Heart right ventricle (tissue), 16 donors: ENCODE measurements around the gene PLVAP. TPM values are rescaled to one million over a fixed set of nuclear protein-coding genes. Genes with fewer than 3 reads are reported as not detected.

Experiments
- ATAC-seq, 8 donors: fragments of 200-7000 bp; cut with Tn5 transposase; one replicate each; pipeline ENCODE4 v1.9.1; 2020; ENCODE audit warnings: mild to moderate bottlenecking in 8 of 8, moderate library complexity in 8 of 8, moderate number of reproducible peaks in 1 of 8
- DNase-seq, 2 donors: peaks; one replicate each; pipeline ENCODE4 v3.0.0-alpha.2; 2020
- H3K27ac ChIP-seq, 10 donors: fragments of 200-600 bp; sonication (generic) in 2 of 10; one replicate each; pipeline versions ENCODE4 v1.5.0 to v1.8.0; 2020 to 2022; ENCODE audit warnings: mild to moderate bottlenecking in 3 of 10
- H3K27me3 ChIP-seq, 7 donors: fragments of 200-600 bp; one replicate each; pipeline ENCODE4 v1.8.0; 2021 to 2022; ENCODE audit warnings: mild to moderate bottlenecking in 2 of 7
- H3K36me3 ChIP-seq, 9 donors: fragments of 200-600 bp; sonication (generic) in 1 of 9; one replicate each; pipeline versions ENCODE4 v1.5.0 to v1.8.0; 2020 to 2022; ENCODE audit warnings: mild to moderate bottlenecking in 2 of 9
- H3K4me1 ChIP-seq, 9 donors: fragments of 200-600 bp; sonication (generic) in 1 of 9; one replicate each; pipeline versions ENCODE4 v1.5.0 to v1.8.0; 2020 to 2022; ENCODE audit warnings: mild to moderate bottlenecking in 4 of 9
- H3K4me3 ChIP-seq, 10 donors: fragments of 200-600 bp; sonication (generic) in 2 of 10; one replicate each; pipeline versions ENCODE4 v1.5.0 to v1.8.0; 2020 to 2022; ENCODE audit warnings: mild to moderate bottlenecking in 7 of 10, moderate library complexity in 2 of 10
- H3K9me3 ChIP-seq, 11 donors: fragments of 200-600 bp in 10 of 11; sonication (generic) in 2 of 11; one replicate each; pipeline versions ENCODE4 v1.5.0 to v1.8.0; 2013 to 2022; ENCODE audit warnings: mild to moderate bottlenecking in 2 of 11, control low read depth in 1 of 11, moderate library complexity in 1 of 11
- CTCF ChIP-seq, 9 donors: fragments of 200-600 bp; sonication (generic) in 2 of 9; IDR thresholded peaks; one replicate each; pipeline versions ENCODE4 v1.5.0 to v1.8.0; 2021 to 2022; ENCODE audit warnings: antibody characterized with exemption in 9 of 9, mild to moderate bottlenecking in 5 of 9, moderate library complexity in 1 of 9
- WGBS, 2 donors: extraction: QIAGEN DNeasy Blood & Tissue Kit; methylation state at CpG; one replicate each; pipeline ENCODE4 v1.1.7; 2013; ENCODE audit warnings: inconsistent platforms in 1 of 2; 5-methylcytosine and 5-hydroxymethylcytosine counted together
- intact Hi-C, 10 donors: fragments of 100-400 bp; cut with DNase I; formaldehyde crosslinking; loops; one replicate each; pipeline versions ENCODE4 v1.11.1 to v1.14.2; 2022
- polyA plus RNA-seq, 2 donors: library from polyadenylated mRNA; stranded (reverse); fragments of 200-250 nt; gene quantifications; one replicate each; pipeline ENCODE4 v1.2.3, GENCODE V29; 2013
- total RNA-seq, 10 donors: library from RNA; stranded (reverse); fragmentation: NEBNext Ultra II Directional in 3 of 10; extraction: Animal tissue kit (Norgen Biotek cat#: 25700) in 3 of 10; gene quantifications; one replicate each; pipeline versions ENCODE4 v1.2.1 to v1.2.4, GENCODE V29; 2021 to 2023
- donor health status: Arrhythmogenic right ventricular cardiomyopathy.
- donor health status: ischemic (EF 13 %, LVEDD 7.1; RV severe dilation, severe dysfunction).
- donor health status: healthy with polysubstance abuse.
- donor health status: DM: no; HTN: yes; CAD: no.
- donor health status: DM: no; HTN: no; CAD: no.
- donor health status: ischemic (EF 25% LVEDD 6.9; RV normal size, moderate dysfunction).
- donor health status: ischemic (EF 25% LVEDD 5.7; RV mildly dilated, moderate dysfunction).
- donor health status: healthy.
- donor health status: DM: yes; HTN: yes; CAD: no.
- donor health status: Ischemic cardiomyopathy.
- donor health status: ischemic (EF 35%, LVEDD 5.7; RV mildly dilated, moderate dysfunction).
- donor health status: nonischemic (EF 11% LVEDD 7.7; RV severe dilation, severe dysfunction).
- donor health status: DM: yes; HTN: yes; CAD: no.
- donor health status: PGD.
- donor health status: ischemic (EF 29% LVEDD 5.4; RV normal size, mild dysfunction).
- donor health status: nonischemic (EF 23%, LVEDD 6.1; RV moderate dilation, normal function).

PLVAP gene
- total and polyA plus RNA-seq, 12 donors, result 7.5 to 74.9 (median 24.5) TPM

- peaks cover 0 to 12% (median 0%) of the 10 kb centered on the region in 11 donors for H3K9me3 ChIP-seq
- no peak for TF ChIP-seq CTCF (IDR thresholded peaks at IDR 0.05)
- intact Hi-C loops, result loop anchor here in 5 of 10 donors (5.0 to 10.0 kb wide), 2 partner anchors 94 to 97 kb away; no protein-coding TSS in a partner anchor
- no peak for ATAC-seq
- H3K4me3 ChIP-seq, result no peak overlapping the region
- no peak overlapping the region for H3K27ac ChIP-seq
- H3K27me3 ChIP-seq, result peaks cover 0 to 42% (median 11%) of the 10 kb centered on the region in 7 donors
- DNase-seq, result no peak
- WGBS, 2 donors, result 55 to 67% methylated on average over 1 of the region's 1 CpG
- H3K36me3 ChIP-seq, result no peaks in the 10 kb centered on the region
- peaks cover 0 to 33% (median 20%) of the 10 kb centered on the region in 9 donors for H3K4me1 ChIP-seq
These were observed 12.1 kb upstream of the PLVAP start for GRCh38 chr19:17389288-17389687.

- intact Hi-C loops, result loop anchor here (1.0 to 10.0 kb wide), 7 partner anchors 39 to 95 kb away; no protein-coding TSS in a partner anchor
- Histone ChIP-seq H3K4me3 (no peak overlapping the region), H3K4me1 (peaks cover 0 to 30% (median 18%) of the 10 kb centered on the region in 9 donors), H3K9me3 (peaks cover 0 to 12% (median 0%) of the 10 kb centered on the region in 11 donors), H3K36me3 (no peaks in the 10 kb centered on the region), H3K27me3 (peaks cover 0 to 15% (median 0%) of the 10 kb centered on the region in 7 donors), H3K27ac (no peak overlapping the region)
- peak; percentile 67 to 72 for DNase-seq
- ATAC-seq, result peak; percentile 49 to 80 (median 66)
- 28 to 32% methylated on average over 20 of the region's 20 CpGs for WGBS, 2 donors
- peak; percentile 73 to 95 (median 93) for TF ChIP-seq CTCF (IDR thresholded peaks at IDR 0.05)
These were observed 8.9 kb upstream of the PLVAP start for GRCh38 chr19:17385878-17386611.

GRCh38 chr19:17380426-17381138 lies 3.4 kb upstream of the PLVAP start:
- intact Hi-C loops, result loop anchor here in 2 of 10 donors (10.0 kb wide), 1 partner anchor 86 kb away; no protein-coding TSS in a partner anchor
- ATAC-seq (no peak), DNase-seq (no peak)
- H3K27ac ChIP-seq, result no peak overlapping the region
- peaks cover 0 to 4% (median 0%) of the 10 kb centered on the region in 11 donors for H3K9me3 ChIP-seq
- no peak for TF ChIP-seq CTCF (IDR thresholded peaks at IDR 0.05)
- H3K36me3 ChIP-seq, result no peaks in the 10 kb centered on the region
- peaks cover 0 to 46% (median 29%) of the 10 kb centered on the region in 9 donors for H3K4me1 ChIP-seq
- no peak overlapping the region for H3K4me3 ChIP-seq
- WGBS, 2 donors, result 93 to 95% methylated on average over 5 of the region's 5 CpGs
- H3K27me3 ChIP-seq, result peaks cover 0 to 9% (median 0%) of the 10 kb centered on the region in 7 donors

GRCh38 chr19:17379221-17379631 lies 2.1 kb upstream of the PLVAP start:
- no peak overlapping the region for H3K4me3 ChIP-seq
- TF ChIP-seq CTCF (IDR thresholded peaks at IDR 0.05), result no peak
- no peak overlapping the region for H3K27ac ChIP-seq
- peaks cover 0 to 4% (median 0%) of the 10 kb centered on the region in 11 donors for H3K9me3 ChIP-seq
- intact Hi-C loops, result no loop called here
- H3K27me3 ChIP-seq, result peaks cover 0 to 9% (median 0%) of the 10 kb centered on the region in 7 donors
- no peaks in the 10 kb centered on the region for H3K36me3 ChIP-seq
- 33% methylated on average over 14 of the region's 14 CpGs for WGBS, 2 donors
- ATAC-seq (peak in 1 of 8 donors; percentile 16), DNase-seq (no peak)
- peaks cover 0 to 44% (median 29%) of the 10 kb centered on the region in 9 donors for H3K4me1 ChIP-seq
